ENCODE data around the gene CCNK. TPM values are rescaled to one million over a fixed set of nuclear protein-coding genes. Genes with fewer than 3 reads are reported as not detected.

The CCNK gene
- total RNA-seq, 1 donor from 2014 or later: 62.3 TPM

DNA sequence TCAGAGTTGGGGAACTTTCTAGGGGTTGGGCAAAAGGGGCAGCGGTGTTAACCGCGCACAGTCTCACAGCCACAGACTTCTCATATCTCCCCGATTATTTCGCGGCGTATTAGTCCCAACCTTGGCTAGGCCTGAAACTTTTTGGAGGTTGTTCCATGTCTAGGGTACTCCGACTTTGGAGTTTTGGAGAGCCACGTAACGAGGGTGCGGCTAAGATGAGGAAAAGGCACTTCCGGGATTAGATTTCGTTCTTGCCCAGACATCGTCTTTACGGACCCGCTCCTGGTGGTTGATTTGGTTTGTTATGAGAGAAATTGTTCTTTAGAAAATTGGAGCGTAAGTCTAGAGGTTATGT, 513 bp downstream of the CCNK start:
- no peaks in the 10 kb centered on the region for H3K27me3 Mint-ChIP-seq (ENCODE audit: low read depth)
- H3K9me3 Mint-ChIP-seq (ENCODE audit: low read depth): no peaks in the 10 kb centered on the region
- no peak for DNase-seq (ENCODE audit: low spot score)
- H3K4me1 Mint-ChIP-seq (ENCODE audit: low read depth): peaks cover 63% of the 10 kb centered on the region
- H3K4me3 Mint-ChIP-seq (ENCODE audit: unreplicated experiment): peak overlapping the region; percentile 96
- TF ChIP-seq, protein P1, sequence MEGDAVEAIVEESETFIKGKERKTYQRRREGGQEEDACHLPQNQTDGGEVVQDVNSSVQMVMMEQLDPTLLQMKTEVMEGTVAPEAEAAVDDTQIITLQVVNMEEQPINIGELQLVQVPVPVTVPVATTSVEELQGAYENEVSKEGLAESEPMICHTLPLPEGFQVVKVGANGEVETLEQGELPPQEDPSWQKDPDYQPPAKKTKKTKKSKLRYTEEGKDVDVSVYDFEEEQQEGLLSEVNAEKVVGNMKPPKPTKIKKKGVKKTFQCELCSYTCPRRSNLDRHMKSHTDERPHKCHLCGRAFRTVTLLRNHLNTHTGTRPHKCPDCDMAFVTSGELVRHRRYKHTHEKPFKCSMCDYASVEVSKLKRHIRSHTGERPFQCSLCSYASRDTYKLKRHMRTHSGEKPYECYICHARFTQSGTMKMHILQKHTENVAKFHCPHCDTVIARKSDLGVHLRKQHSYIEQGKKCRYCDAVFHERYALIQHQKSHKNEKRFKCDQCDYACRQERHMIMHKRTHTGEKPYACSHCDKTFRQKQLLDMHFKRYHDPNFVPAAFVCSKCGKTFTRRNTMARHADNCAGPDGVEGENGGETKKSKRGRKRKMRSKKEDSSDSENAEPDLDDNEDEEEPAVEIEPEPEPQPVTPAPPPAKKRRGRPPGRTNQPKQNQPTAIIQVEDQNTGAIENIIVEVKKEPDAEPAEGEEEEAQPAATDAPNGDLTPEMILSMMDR (IDR thresholded peaks at IDR 0.05): no peak
- peak overlapping the region; percentile 99 for H3K27ac Mint-ChIP-seq (ENCODE audit: unreplicated experiment)
- H3K36me3 Mint-ChIP-seq (ENCODE audit: low read depth): no peaks in the 10 kb centered on the region

DNA sequence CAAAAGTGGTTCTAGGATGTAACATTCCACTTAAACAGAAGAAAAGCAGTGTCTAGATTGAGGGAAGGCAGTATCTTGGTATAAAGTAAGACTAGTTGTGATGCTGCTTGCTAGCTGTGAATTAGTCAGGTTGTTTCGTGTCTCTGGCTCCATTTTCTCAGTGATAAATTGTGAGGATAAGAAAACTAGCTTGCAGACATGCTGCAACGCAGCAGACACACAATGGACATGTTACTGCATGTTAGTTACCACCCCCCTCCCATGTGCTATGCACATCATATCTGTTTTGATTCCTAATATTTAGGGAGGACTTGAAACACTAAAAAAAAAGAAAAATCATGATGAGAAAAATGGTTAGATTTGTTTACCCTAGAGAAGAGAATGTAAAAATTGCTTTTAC, 2.9 kb downstream of the CCNK start:
- Mint-ChIP-seq H3K27me3 (ENCODE audit: low read depth) (no peaks in the 10 kb centered on the region), H3K4me1 (ENCODE audit: low read depth) (peaks cover 59% of the 10 kb centered on the region), H3K9me3 (ENCODE audit: low read depth) (no peaks in the 10 kb centered on the region), H3K36me3 (ENCODE audit: low read depth) (no peaks in the 10 kb centered on the region), H3K4me3 (ENCODE audit: unreplicated experiment) (no peak overlapping the region), H3K27ac (ENCODE audit: unreplicated experiment) (no peak overlapping the region)
- TF ChIP-seq, protein P1 (IDR thresholded peaks at IDR 0.05): no peak
- no peak for DNase-seq (ENCODE audit: low spot score)

DNA sequence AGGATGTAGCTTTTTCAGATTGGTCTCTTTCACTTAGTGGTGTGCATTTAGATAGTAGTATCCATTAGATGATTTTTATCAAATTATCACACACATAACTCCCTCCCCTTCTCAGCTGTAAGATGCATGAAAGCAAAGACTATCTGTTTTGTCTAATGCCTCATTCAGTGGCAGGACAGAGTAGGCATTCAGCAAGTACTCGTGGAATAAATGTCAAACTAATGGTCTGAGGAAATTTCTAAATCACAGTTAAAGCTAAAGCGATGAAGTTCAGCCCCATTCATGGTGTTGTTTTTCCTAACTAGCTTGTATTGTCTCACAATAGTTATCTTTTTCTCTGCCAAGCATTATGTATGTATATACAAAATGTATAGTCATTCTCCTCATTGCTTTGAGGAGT, 16.1 kb downstream of the CCNK start:
- Mint-ChIP-seq H3K4me1 (ENCODE audit: low read depth) (no peaks in the 10 kb centered on the region), H3K4me3 (ENCODE audit: unreplicated experiment) (no peak overlapping the region), H3K27ac (ENCODE audit: unreplicated experiment) (no peak overlapping the region), H3K27me3 (ENCODE audit: low read depth) (no peaks in the 10 kb centered on the region), H3K36me3 (ENCODE audit: low read depth) (peaks cover 35% of the 10 kb centered on the region), H3K9me3 (ENCODE audit: low read depth) (no peaks in the 10 kb centered on the region)
- no peak for DNase-seq (ENCODE audit: low spot score)
- TF ChIP-seq, protein P1 (IDR thresholded peaks at IDR 0.05): no peak

DNA sequence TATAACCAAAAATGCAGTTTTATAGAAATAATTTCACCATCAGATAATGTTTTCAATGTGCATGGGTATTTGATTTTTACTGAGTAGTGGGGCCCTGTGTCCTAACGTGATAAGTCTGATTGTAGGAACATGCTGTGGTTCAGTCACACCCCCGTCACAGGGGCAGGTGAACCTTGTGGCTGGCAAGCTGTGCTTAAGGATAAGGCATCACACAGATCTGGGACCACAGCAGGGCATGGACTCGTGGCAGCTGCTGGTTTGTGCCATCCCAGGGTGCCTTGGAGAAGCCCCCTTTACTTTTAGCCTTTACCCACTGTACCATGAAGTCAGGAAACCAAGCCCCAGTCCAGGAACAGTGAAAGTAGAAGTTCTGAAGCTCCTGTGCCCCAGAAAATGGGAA, 16.7 kb downstream of the CCNK start:
- Mint-ChIP-seq H3K27ac (ENCODE audit: unreplicated experiment) (no peak overlapping the region), H3K36me3 (ENCODE audit: low read depth) (peaks cover 34% of the 10 kb centered on the region)

DNA sequence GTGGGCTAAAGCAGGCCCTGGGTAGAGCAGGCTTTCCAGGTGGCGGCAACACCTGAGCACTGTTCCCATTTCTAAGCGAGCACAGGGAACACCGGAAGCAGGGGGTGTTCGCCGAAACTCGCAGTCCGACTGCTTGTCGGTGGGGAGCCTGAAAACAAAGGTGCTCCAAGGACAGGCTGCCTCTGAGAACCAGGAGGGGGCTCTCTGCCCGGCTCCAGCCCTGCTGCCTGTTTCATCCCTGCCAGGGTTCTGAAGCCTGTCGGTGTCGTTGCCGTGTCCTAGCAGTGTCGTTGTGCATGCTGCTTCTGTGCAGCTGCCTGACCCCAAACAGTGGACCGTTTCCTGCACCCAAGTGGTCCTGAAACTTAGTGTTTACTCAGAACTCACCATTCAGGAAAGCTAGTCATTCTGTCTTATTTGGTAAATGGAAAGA, 21.8 kb downstream of the CCNK start:
- H3K4me3 Mint-ChIP-seq (ENCODE audit: unreplicated experiment): no peak overlapping the region
- H3K4me1 Mint-ChIP-seq (ENCODE audit: low read depth): no peaks in the 10 kb centered on the region
- H3K27ac Mint-ChIP-seq (ENCODE audit: unreplicated experiment): no peak overlapping the region
- H3K27me3 Mint-ChIP-seq (ENCODE audit: low read depth): no peaks in the 10 kb centered on the region
- peak; percentile 77 for DNase-seq (ENCODE audit: low spot score)
- TF ChIP-seq, protein P1 (IDR thresholded peaks at IDR 0.05): no peak
- H3K9me3 Mint-ChIP-seq (ENCODE audit: low read depth): no peaks in the 10 kb centered on the region
- H3K36me3 Mint-ChIP-seq (ENCODE audit: low read depth): peaks cover 46% of the 10 kb centered on the region

More for the DNA sequence above, 16.7 kb downstream of the CCNK start:
- Mint-ChIP-seq H3K27me3 (ENCODE audit: low read depth) (no peaks in the 10 kb centered on the region), H3K4me1 (ENCODE audit: low read depth) (no peaks in the 10 kb centered on the region), H3K4me3 (ENCODE audit: unreplicated experiment) (no peak overlapping the region), H3K9me3 (ENCODE audit: low read depth) (no peaks in the 10 kb centered on the region)
- TF ChIP-seq, protein P1 (IDR thresholded peaks at IDR 0.05): no peak
- DNase-seq (ENCODE audit: low spot score): peak; percentile 40

Measured in chondrocyte (in vitro differentiated cells).